Duodenal mucosa (tissue), 2 donors: ENCODE data around the gene B3GNT2.
A peak's percentile ranks its signal among the peaks of the same experiment; 100 is the strongest.
"Not testable (repeated sequence)": the region's sequence is repeated elsewhere in the genome, so short reads cannot be mapped to it uniquely, and the experiment has no call there.

ENCODE experiments used
- H3K27ac ChIP-seq: one replicate; pipeline ENCODE4 v1.7.0; 2013; ENCODE audit warnings: low read depth, low read length
- H3K27me3 ChIP-seq, 2 donors: one replicate each; pipeline ENCODE4 v1.7.0; 2013; ENCODE audit warnings: low read length in 2 of 2, control low read depth in 1 of 2; ENCODE audit not compliant: insufficient read depth in 2 of 2, control insufficient read depth in 1 of 2
- H3K36me3 ChIP-seq, 2 donors: one replicate each; pipeline ENCODE4 v1.7.0; 2013; ENCODE audit warnings: low read length in 2 of 2, control low read depth in 1 of 2; ENCODE audit not compliant: insufficient read depth in 2 of 2, control insufficient read depth in 1 of 2
- H3K4me1 ChIP-seq, 2 donors: one replicate each; pipeline ENCODE4 v1.7.0; 2013; ENCODE audit warnings: low read length in 2 of 2, control low read depth in 1 of 2; ENCODE audit not compliant: insufficient read depth in 2 of 2, control insufficient read depth in 1 of 2
- H3K4me3 ChIP-seq, 2 donors: one replicate each; pipeline ENCODE4 v1.7.0; 2013; ENCODE audit warnings: low read length in 2 of 2, low read depth in 1 of 2
- H3K9ac ChIP-seq, 2 donors: one replicate each; pipeline ENCODE4 v1.7.0; 2013; ENCODE audit warnings: low read length in 2 of 2, low read depth in 1 of 2
- H3K9me3 ChIP-seq, 2 donors: one replicate each; pipeline ENCODE4 v1.7.0; 2013; ENCODE audit warnings: low read length in 2 of 2, control low read depth in 1 of 2; ENCODE audit not compliant: control insufficient read depth in 1 of 2

The B3GNT2 gene

GRCh38 chr2:62197925-62198633 lies 2.2 kb downstream of the B3GNT2 start:
- Histone ChIP-seq H3K9ac (peak overlapping the region; percentile 52 to 78), H3K27me3 (no peaks in the 10 kb centered on the region), H3K36me3 (no peaks in the 10 kb centered on the region), H3K27ac (no peak overlapping the region), H3K4me3 (peak overlapping the region; percentile 75 to 95), H3K4me1 (peaks cover 43 to 55% of the 10 kb centered on the region in 2 donors), H3K9me3 (no peaks in the 10 kb centered on the region)

- H3K36me3 ChIP-seq, H3K27me3 ChIP-seq, H3K9ac ChIP-seq, H3K4me3 ChIP-seq, H3K27ac ChIP-seq, H3K9me3 ChIP-seq: not testable (repeated sequence)
- H3K4me1 ChIP-seq: peaks cover 43 to 60% of the 10 kb centered on the region in 2 donors
Observed at GRCh38 chr2:62198854-62199253, 2.9 kb downstream of the B3GNT2 start.

- Histone ChIP-seq H3K9ac (no peak overlapping the region), H3K9me3 (no peaks in the 10 kb centered on the region), H3K4me3 (peak overlapping the region in 1 of 2 donors; percentile 4), H3K27ac (no peak overlapping the region), H3K4me1 (peaks cover 41 to 60% of the 10 kb centered on the region in 2 donors), H3K27me3 (no peaks in the 10 kb centered on the region), H3K36me3 (no peaks in the 10 kb centered on the region)
Observed at GRCh38 chr2:62199392-62200125, 3.6 kb downstream of the B3GNT2 start.

GRCh38 chr2:62200291-62200841 lies 4.5 kb downstream of the B3GNT2 start:
- Histone ChIP-seq H3K4me3 (no peak overlapping the region), H3K27me3 (no peaks in the 10 kb centered on the region)

GRCh38 chr2:62200868-62201267 lies 5.0 kb downstream of the B3GNT2 start:
- Histone ChIP-seq H3K36me3 (no peaks in the 10 kb centered on the region), H3K27ac (no peak overlapping the region), H3K9ac (no peak overlapping the region), H3K9me3 (no peaks in the 10 kb centered on the region), H3K4me1 (peaks cover 30 to 60% of the 10 kb centered on the region in 2 donors), H3K27me3 (no peaks in the 10 kb centered on the region), H3K4me3 (no peak overlapping the region)

More at GRCh38 chr2:62200291-62200841, 4.5 kb downstream of the B3GNT2 start:
- Histone ChIP-seq H3K9ac (no peak overlapping the region), H3K27ac (no peak overlapping the region), H3K36me3 (no peaks in the 10 kb centered on the region), H3K9me3 (no peaks in the 10 kb centered on the region), H3K4me1 (peaks cover 33 to 55% of the 10 kb centered on the region in 2 donors)

GRCh38 chr2:62201307-62201706 lies 5.4 kb downstream of the B3GNT2 start:
- Histone ChIP-seq H3K4me3 (no peak overlapping the region), H3K9me3 (no peaks in the 10 kb centered on the region), H3K27ac (no peak overlapping the region), H3K36me3 (no peaks in the 10 kb centered on the region), H3K4me1 (peaks cover 30 to 63% of the 10 kb centered on the region in 2 donors), H3K9ac (no peak overlapping the region), H3K27me3 (no peaks in the 10 kb centered on the region)

GRCh38 chr2:62202019-62202722 lies 6.3 kb downstream of the B3GNT2 start:
- no peaks in the 10 kb centered on the region for H3K27me3 ChIP-seq
- H3K4me1 ChIP-seq: peaks cover 30 to 71% of the 10 kb centered on the region in 2 donors
- H3K36me3 ChIP-seq: no peaks in the 10 kb centered on the region
- no peak overlapping the region for H3K4me3 ChIP-seq
- no peak overlapping the region for H3K27ac ChIP-seq
- H3K9me3 ChIP-seq: no peaks in the 10 kb centered on the region
- H3K9ac ChIP-seq: no peak overlapping the region

- Histone ChIP-seq H3K9me3 (no peaks in the 10 kb centered on the region), H3K4me3 (no peak overlapping the region), H3K4me1 (peaks cover 30 to 77% of the 10 kb centered on the region in 2 donors), H3K27me3 (no peaks in the 10 kb centered on the region), H3K9ac (no peak overlapping the region), H3K27ac (no peak overlapping the region), H3K36me3 (no peaks in the 10 kb centered on the region)
Observed at GRCh38 chr2:62202729-62203128, 6.8 kb downstream of the B3GNT2 start.

GRCh38 chr2:62203459-62203858 lies 7.5 kb downstream of the B3GNT2 start:
- Histone ChIP-seq H3K27ac (no peak overlapping the region), H3K9me3 (no peaks in the 10 kb centered on the region), H3K9ac (no peak overlapping the region), H3K36me3 (no peaks in the 10 kb centered on the region), H3K4me3 (no peak overlapping the region), H3K4me1 (peaks cover 26 to 78% of the 10 kb centered on the region in 2 donors), H3K27me3 (no peaks in the 10 kb centered on the region)
